ENCODE measurements around the gene CHST9. TPM values are rescaled to one million over a fixed set of nuclear protein-coding genes. Genes with fewer than 3 reads are reported as not detected.

Gene CHST9
- total and polyA plus RNA-seq, 2 of the 13 experiments (the other 11 are each of a cell fraction or from before 2014, with no cell fraction given): 3.2 to 9.6 TPM

- CTCF ChIA-PET (ENCODE audit: low intra/inter-chr PET ratio, low total read pairs): no interaction called here
- no peaks in the 10 kb centered on the region for H3K9me3 ChIP-seq (ENCODE audit: low read length)
- intact Hi-C loops (cut with micrococcal nuclease; ENCODE audit: unreplicated experiment): no loop called here
- no peak overlapping the region for H3K27ac ChIP-seq (ENCODE audit: extremely low read length, insufficient read depth, low read length)
- H2AFZ ChIP-seq (ENCODE audit: low read length): no peak overlapping the region
- TF ChIP-seq MZF1 (CRISPR knock-in tag; IDR thresholded peaks at IDR 0.05; ENCODE audit: borderline replicate concordance) (no peak), MBD4 (IDR thresholded peaks at IDR 0.05; ENCODE audit: borderline replicate concordance, low read length) (no peak), KLF16 (CRISPR knock-in tag; IDR thresholded peaks at IDR 0.05) (no peak), SIN3A (IDR thresholded peaks at IDR 0.05; ENCODE audit: borderline replicate concordance, low read depth, low read length) (no peak), CTCF (CRISPR knock-in tag; IDR thresholded peaks at IDR 0.05) (no peak), ATRX (CRISPR knock-in tag; IDR thresholded peaks at IDR 0.05; ENCODE audit: borderline replicate concordance) (no peak), IKZF4 (CRISPR knock-in tag; IDR thresholded peaks at IDR 0.05; ENCODE audit: borderline replicate concordance, low read depth, not compliant biosample characterization) (no peak), AKAP8 (CRISPR knock-in tag; IDR thresholded peaks at IDR 0.05) (no peak)
- no peaks in the 10 kb centered on the region for H4K20me1 ChIP-seq (ENCODE audit: insufficient read depth, low read length)
- DNase-seq (ENCODE audit: low spot score): peak; percentile 31
- no peaks in the 10 kb centered on the region; a peak in 2 of 5 replicates for H3K36me3 ChIP-seq (replicated peaks in 1 of 2; ENCODE audit: control insufficient read depth in 1 of 2, insufficient read depth in 2 of 2, low read length in 2 of 2)
- no peak overlapping the region for H3K4me2 ChIP-seq (ENCODE audit: low read depth, low read length)
- FAIRE-seq: no peak
- H3K4me1 ChIP-seq (ENCODE audit: insufficient read depth, low read length): no peaks in the 10 kb centered on the region
- H3K79me2 ChIP-seq (ENCODE audit: insufficient read depth, low read length): no peaks in the 10 kb centered on the region
- no peak overlapping the region for H3K9ac ChIP-seq (ENCODE audit: insufficient read depth, low read depth, low read length)
- POLR2A ChIA-PET: no interaction called here
- no peak overlapping the region for H3K4me3 ChIP-seq (replicated peaks in 1 of 3; ENCODE audit: insufficient read depth in 1 of 3, low read depth in 2 of 3, low read length in 3 of 3)
- no peaks in the 10 kb centered on the region for H3K27me3 ChIP-seq (ENCODE audit: control insufficient read depth in 1 of 2, insufficient read depth in 2 of 2, low read length in 2 of 2)
- in situ Hi-C loops (cut with HindIII; ENCODE audit: extremely low pct_ligation_motif_present, low pct_unique_long_range_greater_than_20kb): no loop called here
- WGBS (ENCODE audit: low lambda C conversion rate): 58% methylated on average over 3 of the region's 3 CpGs
- no peak for ATAC-seq
- no TSS peak for BruUV-seq (replicated peaks)
Measured at GRCh38 chr18:27022477-27022876, 162.6 kb downstream of the CHST9 start.
